Measurements from ENCODE around the gene DGKG. TPM values are rescaled to one million over a fixed set of nuclear protein-coding genes. Genes with fewer than 3 reads are reported as not detected.

DGKG gene
- total RNA-seq, 1 donor from 2014 or later = 1.0 TPM

GRCh38 chr3:186368176-186368575 lies 6.1 kb upstream of the DGKG start:
- H3K4me3 ChIP-seq (ENCODE audit: low read depth, low read length) = no peak overlapping the region
- TF ChIP-seq CTCF (conservative IDR thresholded peaks at IDR 0.05; ENCODE audit: low read depth, low read length) = no peak
- no peak for DNase-seq (ENCODE audit: low read depth)

GRCh38 chr3:186367631-186368030 lies 5.6 kb upstream of the DGKG start:
- H3K4me3 ChIP-seq (ENCODE audit: low read depth, low read length) = no peak overlapping the region
- no peak for TF ChIP-seq CTCF (conservative IDR thresholded peaks at IDR 0.05; ENCODE audit: low read depth, low read length)
- DNase-seq (ENCODE audit: low read depth) = no peak

GRCh38 chr3:186366206-186366605 lies 4.2 kb upstream of the DGKG start:
- no peak for TF ChIP-seq CTCF (conservative IDR thresholded peaks at IDR 0.05; ENCODE audit: low read depth, low read length)
- DNase-seq (ENCODE audit: low read depth) = no peak
- H3K4me3 ChIP-seq (ENCODE audit: low read depth, low read length) = no peak overlapping the region

- DNase-seq (ENCODE audit: low read depth) = no peak
- no peak for TF ChIP-seq CTCF (conservative IDR thresholded peaks at IDR 0.05; ENCODE audit: low read depth, low read length)
- no peak overlapping the region for H3K4me3 ChIP-seq (ENCODE audit: low read depth, low read length)
Observed at GRCh38 chr3:186365202-186365974, 3.4 kb upstream of the DGKG start.

- H3K4me3 ChIP-seq (ENCODE audit: low read depth, low read length) = no peak overlapping the region
- DNase-seq (ENCODE audit: low read depth) = no peak
- no peak for TF ChIP-seq CTCF (conservative IDR thresholded peaks at IDR 0.05; ENCODE audit: low read depth, low read length)
Observed at GRCh38 chr3:186362988-186363387, 954 bp upstream of the DGKG start.

GRCh38 chr3:186362537-186362842 lies 456 bp upstream of the DGKG start:
- no peak for TF ChIP-seq CTCF (conservative IDR thresholded peaks at IDR 0.05; ENCODE audit: low read depth, low read length)
- H3K4me3 ChIP-seq (ENCODE audit: low read depth, low read length) = peak overlapping the region; percentile 47
- no peak for DNase-seq (ENCODE audit: low read depth)

- no peak for TF ChIP-seq CTCF (conservative IDR thresholded peaks at IDR 0.05; ENCODE audit: low read depth, low read length)
- DNase-seq (ENCODE audit: low read depth) = no peak
- peak overlapping the region; percentile 47 for H3K4me3 ChIP-seq (ENCODE audit: low read depth, low read length)
Observed at GRCh38 chr3:186361246-186361761, 730 bp downstream of the DGKG start.
